ENCODE data around the gene TRPC4. TPM values are rescaled to one million over a fixed set of nuclear protein-coding genes. Genes with fewer than 3 reads are reported as not detected.

The TRPC4 gene
- total RNA-seq, 1 experiment from 2014 or later: 0.02 TPM

DNA sequence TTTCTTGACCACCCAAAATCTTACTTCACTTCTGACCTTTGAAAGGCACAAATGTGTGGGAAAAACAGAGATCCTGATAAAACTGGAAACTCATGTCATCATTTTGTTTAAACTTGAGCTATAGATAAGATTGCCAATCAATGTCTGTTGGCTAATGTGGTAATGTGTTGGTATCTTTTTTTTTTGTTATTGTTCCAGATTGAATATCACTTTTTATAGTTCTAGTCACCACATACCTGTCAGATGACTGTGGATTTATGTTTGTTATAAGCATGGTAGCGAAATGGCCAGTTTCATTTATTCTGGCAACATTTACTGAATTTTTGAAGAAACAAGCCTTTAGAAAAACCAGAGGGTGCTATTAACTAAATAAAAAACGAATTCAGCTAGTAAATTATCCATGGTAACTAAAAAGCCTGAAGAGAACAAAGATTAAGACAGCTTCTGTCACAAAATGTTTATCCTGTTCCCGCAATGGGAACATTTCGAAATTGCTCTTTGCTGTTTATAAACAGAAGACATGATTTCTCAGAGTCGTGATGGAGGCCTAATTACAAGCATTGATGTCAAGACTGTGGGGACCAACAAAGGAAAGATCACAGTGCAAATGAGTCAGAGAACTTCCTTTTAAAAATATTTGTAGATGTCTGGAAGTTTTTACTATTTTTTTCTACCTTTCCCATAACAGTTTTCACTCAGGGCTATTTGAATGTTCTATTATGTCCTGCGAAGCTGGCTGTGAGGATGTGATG, 188.1 kb downstream of the TRPC4 start:
- no peaks in the 10 kb centered on the region for H3K9me3 ChIP-seq (replicated peaks)
- H3K27ac ChIP-seq: no peak overlapping the region
- no peaks in the 10 kb centered on the region; the same call in 1 of the 2 replicates for H3K27me3 ChIP-seq
- H3K4me3 ChIP-seq: no peak overlapping the region
- H3K4me1 ChIP-seq: no peaks in the 10 kb centered on the region
- no peaks in the 10 kb centered on the region for H3K36me3 ChIP-seq
- no peak for DNase-seq

DNA sequence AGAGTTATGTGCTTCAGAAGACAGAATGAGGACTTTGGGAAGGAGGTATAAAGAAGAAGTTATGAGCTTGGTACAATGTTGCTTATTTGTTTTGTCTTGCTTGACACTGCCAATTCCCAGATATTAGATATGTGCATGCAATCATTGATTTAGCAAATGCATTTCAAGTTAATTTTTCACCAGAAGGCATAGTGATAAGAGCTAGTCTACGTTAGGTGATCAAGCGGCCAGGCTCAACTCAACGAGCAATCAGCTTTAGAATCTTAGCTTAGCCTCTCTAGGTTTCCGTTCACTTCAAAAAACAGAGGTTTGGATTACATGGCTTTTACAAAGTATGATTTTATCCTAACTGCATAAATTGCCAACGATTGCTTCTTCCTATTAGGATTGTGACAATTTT, 189.4 kb downstream of the TRPC4 start:
- Histone ChIP-seq H3K4me1 (no peaks in the 10 kb centered on the region), H3K27me3 (no peaks in the 10 kb centered on the region; the same call in 1 of the 2 replicates), H3K36me3 (no peaks in the 10 kb centered on the region), H3K27ac (no peak overlapping the region), H3K9me3 (replicated peaks) (no peaks in the 10 kb centered on the region), H3K4me3 (no peak overlapping the region)
- no peak for DNase-seq

DNA sequence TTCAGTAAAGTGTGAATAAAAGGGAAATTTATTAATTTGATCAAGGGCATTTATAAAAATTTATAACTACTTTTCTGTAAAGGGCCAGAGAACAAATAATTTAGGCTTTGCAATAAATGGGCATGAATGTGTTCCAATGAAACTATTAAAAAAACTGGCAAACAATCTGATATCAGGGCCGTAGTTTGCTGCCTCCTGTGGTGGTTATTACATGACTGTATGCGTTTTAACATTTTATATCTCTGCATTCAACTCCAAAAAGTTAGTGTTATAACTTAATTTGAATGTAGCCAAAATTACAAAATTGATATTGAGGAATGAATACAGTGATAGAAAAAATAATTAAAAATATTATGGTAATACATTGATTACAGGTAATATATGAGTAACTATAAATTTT, 190.5 kb downstream of the TRPC4 start:
- Histone ChIP-seq H3K27ac (no peak overlapping the region), H3K4me3 (no peak overlapping the region), H3K9me3 (replicated peaks) (no peaks in the 10 kb centered on the region), H3K27me3 (no peaks in the 10 kb centered on the region; the same call in 1 of the 2 replicates), H3K4me1 (no peaks in the 10 kb centered on the region), H3K36me3 (no peaks in the 10 kb centered on the region)
- no peak for DNase-seq

DNA sequence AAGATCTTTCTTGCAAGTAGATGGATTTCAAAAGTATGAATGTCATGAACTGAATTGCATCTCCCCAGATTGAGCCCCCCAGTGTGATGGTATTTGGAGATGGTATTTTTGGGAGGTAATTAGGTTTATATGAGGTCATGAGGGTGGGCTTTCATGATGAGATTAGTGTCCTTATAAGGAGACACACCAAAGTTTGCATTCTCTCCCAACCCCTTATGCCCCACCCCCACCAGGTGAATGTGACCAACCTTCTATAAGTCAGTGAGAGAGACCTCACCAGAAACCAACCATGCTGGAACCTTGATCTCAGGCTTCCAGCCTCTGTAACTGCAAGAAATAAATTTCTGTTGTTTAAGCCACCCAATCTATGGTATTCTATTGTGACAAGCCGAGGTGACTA, 199.7 kb downstream of the TRPC4 start:
- Histone ChIP-seq H3K4me1 (peaks cover 9% of the 10 kb centered on the region; the same call in 1 of the 2 replicates), H3K36me3 (no peaks in the 10 kb centered on the region)

DNA sequence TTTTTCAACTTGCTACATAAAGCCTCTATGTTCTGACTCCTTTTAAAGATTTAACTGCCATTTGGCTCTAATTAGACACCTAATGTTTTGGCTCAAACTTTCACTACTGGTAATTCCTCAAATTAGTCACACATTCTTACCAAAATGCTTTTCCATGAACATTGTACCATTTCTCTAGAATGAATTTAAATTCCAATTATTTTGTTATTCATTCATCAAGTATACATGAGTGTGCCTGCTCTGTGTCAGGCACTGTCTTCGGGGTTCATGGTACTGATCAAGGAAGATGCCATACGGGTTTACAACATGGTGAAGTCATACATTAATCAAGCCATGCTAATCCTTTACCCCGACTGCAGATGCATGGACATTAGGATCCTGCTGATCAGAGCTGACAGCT, 201.9 kb downstream of the TRPC4 start:
- DNase-seq: peak; percentile 8 to 32
- H3K27ac ChIP-seq: peak overlapping the region; percentile 8; the same call in 1 of the 2 replicates
- H3K4me3 ChIP-seq: no peak overlapping the region

More for the DNA sequence above, 199.7 kb downstream of the TRPC4 start:
- no peak for DNase-seq
- no peak overlapping the region for H3K4me3 ChIP-seq
- no peaks in the 10 kb centered on the region for H3K9me3 ChIP-seq (replicated peaks)
- no peak overlapping the region for H3K27ac ChIP-seq
- no peaks in the 10 kb centered on the region for H3K27me3 ChIP-seq

DNA sequence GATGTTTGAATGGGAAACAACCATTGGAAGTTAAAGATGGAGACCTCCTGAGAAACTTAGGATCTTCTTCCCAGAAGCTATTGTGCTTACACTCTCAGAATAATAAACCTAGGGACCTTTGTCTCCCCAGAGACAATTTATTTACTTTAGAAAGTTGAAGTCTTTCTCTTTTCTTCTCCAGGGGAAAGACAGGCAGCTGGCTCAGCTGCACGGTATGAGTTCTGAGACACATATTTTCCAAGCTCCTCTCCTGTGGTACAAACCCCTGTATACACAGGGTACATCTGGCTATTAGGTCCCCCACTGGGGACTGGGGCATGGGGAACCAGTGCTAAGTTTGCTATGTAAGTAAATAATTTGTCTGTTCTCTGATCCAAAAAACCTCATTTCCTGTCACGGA, 203.5 kb downstream of the TRPC4 start:
- no peak for DNase-seq
- no peak overlapping the region for H3K4me3 ChIP-seq
- H3K36me3 ChIP-seq: no peaks in the 10 kb centered on the region
- H3K27me3 ChIP-seq: no peaks in the 10 kb centered on the region
- no peaks in the 10 kb centered on the region for H3K9me3 ChIP-seq (replicated peaks)
- peaks cover 9% of the 10 kb centered on the region; the same call in 1 of the 2 replicates for H3K4me1 ChIP-seq
- no peak overlapping the region for H3K27ac ChIP-seq

More for the DNA sequence above, 201.9 kb downstream of the TRPC4 start:
- Histone ChIP-seq H3K27me3 (no peaks in the 10 kb centered on the region), H3K9me3 (replicated peaks) (no peaks in the 10 kb centered on the region), H3K4me1 (peaks cover 9% of the 10 kb centered on the region; the same call in 1 of the 2 replicates), H3K36me3 (no peaks in the 10 kb centered on the region)

DNA sequence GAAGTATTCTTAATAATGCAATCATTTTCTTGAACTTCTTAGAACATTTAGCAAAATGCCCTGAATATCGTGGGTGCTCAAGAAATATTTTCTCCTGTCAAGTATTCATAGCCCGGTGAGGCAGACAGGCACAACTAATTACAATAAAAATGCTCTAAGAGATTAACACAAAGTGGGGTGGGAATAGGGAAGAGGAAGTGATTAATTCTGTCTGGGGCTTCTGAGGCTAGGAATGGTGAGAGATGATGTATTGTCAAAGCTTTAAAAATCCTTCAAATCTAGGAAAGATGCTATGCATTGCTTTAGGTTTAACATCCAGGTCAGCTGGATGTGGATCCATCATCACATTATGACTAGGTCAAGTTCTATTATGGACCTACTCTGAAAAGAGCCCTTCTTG, 204.2 kb downstream of the TRPC4 start:
- Histone ChIP-seq H3K36me3 (no peaks in the 10 kb centered on the region), H3K4me3 (no peak overlapping the region), H3K27ac (no peak overlapping the region), H3K4me1 (peaks cover 9% of the 10 kb centered on the region; the same call in 1 of the 2 replicates), H3K27me3 (no peaks in the 10 kb centered on the region), H3K9me3 (replicated peaks) (no peaks in the 10 kb centered on the region)
- DNase-seq: no peak

DNA sequence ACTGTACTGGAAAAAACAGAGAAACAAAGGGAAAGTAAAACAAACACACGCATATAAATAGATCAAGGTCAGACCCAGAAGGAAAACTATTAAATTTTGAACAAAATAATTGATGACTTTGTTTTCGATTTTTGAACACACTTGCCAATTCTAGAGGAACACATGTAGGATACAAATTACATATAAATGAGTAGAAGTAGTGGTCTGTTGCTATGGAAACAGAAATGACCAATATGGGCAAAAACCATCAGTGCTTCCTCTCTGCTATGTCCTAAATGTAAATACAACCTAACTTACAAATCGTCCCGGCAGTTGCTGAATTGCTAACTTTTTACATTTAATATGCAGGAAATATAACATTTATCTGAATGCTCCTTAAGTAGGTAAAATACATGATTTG, 205.8 kb downstream of the TRPC4 start:
- DNase-seq: no peak
- H3K4me3 ChIP-seq: no peak overlapping the region
- H3K4me1 ChIP-seq: peaks cover 9% of the 10 kb centered on the region; the same call in 1 of the 2 replicates
- H3K36me3 ChIP-seq: no peaks in the 10 kb centered on the region
- H3K27me3 ChIP-seq: no peaks in the 10 kb centered on the region
- no peaks in the 10 kb centered on the region for H3K9me3 ChIP-seq (replicated peaks)
- H3K27ac ChIP-seq: no peak overlapping the region

DNA sequence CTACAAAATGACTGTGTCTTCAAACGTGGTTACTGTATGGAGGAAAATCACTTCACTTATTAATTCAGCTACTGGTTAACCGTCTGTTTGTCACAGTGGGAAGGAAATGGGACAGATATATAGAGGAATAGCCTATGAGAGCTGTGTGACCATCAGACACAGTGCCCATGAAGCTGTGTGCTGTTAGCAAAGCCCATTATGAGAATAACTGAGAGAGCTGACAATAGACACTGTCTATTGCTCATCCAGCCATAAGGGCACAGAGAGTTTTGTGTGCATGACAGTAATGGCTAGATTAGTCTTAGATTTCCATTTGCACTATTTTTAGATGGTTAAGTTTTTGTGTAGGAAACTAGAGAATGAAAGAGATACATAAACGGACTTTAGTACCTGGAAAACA, 206.9 kb downstream of the TRPC4 start:
- Histone ChIP-seq H3K27ac (no peak overlapping the region), H3K4me3 (no peak overlapping the region), H3K4me1 (peaks cover 4% of the 10 kb centered on the region; the same call in 1 of the 2 replicates), H3K9me3 (replicated peaks) (no peaks in the 10 kb centered on the region), H3K36me3 (no peaks in the 10 kb centered on the region), H3K27me3 (no peaks in the 10 kb centered on the region)
- no peak for DNase-seq

DNA sequence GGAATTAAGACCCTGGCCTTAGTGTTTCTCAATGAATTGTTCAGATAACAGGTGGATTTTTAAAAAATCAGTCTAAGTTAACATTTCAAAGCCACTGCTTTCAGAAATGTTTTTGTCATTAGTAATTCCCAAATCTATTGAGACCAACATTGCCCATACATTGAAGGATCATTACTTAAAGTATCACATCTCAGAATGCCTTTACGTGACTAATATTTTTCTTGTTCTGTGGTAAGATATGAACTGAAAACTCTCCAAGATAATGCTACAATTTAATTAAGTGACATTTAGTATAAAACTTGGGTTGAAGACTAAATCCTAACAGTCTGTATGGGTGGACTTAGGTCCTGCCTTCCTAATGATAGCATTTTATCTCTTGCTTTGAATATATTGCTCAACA, 211.6 kb downstream of the TRPC4 start:
- H3K9me3 ChIP-seq (replicated peaks): no peaks in the 10 kb centered on the region
- no peak overlapping the region for H3K4me3 ChIP-seq
- no peak overlapping the region for H3K27ac ChIP-seq
- H3K4me1 ChIP-seq: no peaks in the 10 kb centered on the region; the same call in 1 of the 2 replicates
- H3K27me3 ChIP-seq: no peaks in the 10 kb centered on the region
- H3K36me3 ChIP-seq: no peaks in the 10 kb centered on the region
- no peak for DNase-seq

DNA sequence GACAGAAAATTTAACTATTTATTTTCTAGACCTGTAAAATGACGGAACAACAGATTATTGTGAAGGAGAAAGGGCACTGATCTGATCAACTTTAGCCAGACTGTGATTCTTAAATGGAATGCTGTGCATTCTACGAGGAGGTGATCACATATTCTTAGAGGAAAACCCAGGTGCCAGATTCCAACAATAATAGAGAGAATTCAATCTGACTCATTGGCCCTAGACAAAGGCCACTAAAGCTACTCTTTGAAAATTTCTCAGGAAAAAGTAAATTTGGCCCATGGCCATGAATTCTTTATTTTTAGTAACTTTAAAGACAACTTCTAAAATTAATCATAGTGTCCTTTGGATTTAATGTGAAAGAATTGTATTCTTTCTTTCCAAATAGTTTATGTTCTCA, 212.4 kb downstream of the TRPC4 start:
- DNase-seq: no peak

DNA sequence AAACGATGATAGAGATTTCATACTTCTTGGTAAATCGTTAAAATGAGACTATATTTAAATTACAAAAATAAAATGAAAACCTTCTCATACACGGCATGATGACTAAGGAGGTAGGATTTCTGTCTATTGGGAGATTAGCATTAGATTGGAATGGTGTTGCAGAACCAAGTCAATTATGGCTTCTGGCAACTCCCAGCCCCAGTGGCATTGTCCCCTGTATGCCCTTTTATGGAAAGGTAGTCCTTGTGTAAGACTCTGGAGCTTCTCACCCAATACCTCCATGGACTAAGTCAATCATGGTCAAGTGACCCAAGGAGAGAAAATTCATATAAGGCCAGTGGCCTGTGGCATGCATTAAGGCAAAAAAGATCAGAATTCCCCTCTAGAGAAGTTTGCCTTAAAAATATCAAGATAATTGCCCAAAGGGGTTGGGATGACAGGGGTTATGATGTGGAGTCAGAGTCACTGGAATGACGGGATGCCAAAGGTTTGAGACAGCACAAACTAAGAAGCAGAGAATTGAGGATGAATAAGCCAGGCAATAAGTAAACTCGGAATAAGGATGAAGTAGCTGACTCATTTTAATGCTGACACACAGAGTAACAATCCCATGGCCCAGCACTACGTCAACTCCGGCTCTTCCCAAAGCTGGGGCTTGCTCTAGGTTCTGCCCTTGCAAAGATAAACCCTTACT, 213.2 kb downstream of the TRPC4 start:
- H3K27ac ChIP-seq: no peak overlapping the region
- H3K4me3 ChIP-seq: no peak overlapping the region
- no peak for DNase-seq
- H3K9me3 ChIP-seq (replicated peaks): no peaks in the 10 kb centered on the region
- H3K4me1 ChIP-seq: no peaks in the 10 kb centered on the region; the same call in 1 of the 2 replicates
- H3K27me3 ChIP-seq: no peaks in the 10 kb centered on the region
- no peaks in the 10 kb centered on the region for H3K36me3 ChIP-seq

More for the DNA sequence above, 212.4 kb downstream of the TRPC4 start:
- Histone ChIP-seq H3K9me3 (replicated peaks) (no peaks in the 10 kb centered on the region), H3K27me3 (no peaks in the 10 kb centered on the region), H3K4me1 (no peaks in the 10 kb centered on the region; the same call in 1 of the 2 replicates), H3K27ac (no peak overlapping the region), H3K36me3 (no peaks in the 10 kb centered on the region), H3K4me3 (no peak overlapping the region)

DNA sequence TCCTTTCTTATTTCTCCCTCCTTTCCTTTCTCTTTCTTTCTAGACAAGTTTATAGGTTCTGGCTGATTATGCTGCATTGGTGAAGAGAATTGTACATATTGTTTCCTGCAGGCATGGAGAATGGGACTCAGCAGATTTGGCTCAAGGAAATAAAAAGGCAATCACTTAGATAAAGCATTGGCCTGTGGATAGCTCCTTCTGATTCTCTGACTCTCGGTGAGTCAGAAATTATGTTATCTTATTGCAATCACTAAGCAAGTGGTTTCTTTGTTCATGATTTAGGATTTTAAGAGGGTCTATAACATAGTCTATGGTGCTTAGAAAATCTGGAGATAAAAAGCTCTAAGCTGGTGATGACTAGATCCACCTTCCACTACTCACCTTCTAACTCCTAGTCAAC, 217.0 kb downstream of the TRPC4 start:
- no peaks in the 10 kb centered on the region for H3K27me3 ChIP-seq
- DNase-seq: no peak
- no peaks in the 10 kb centered on the region for H3K36me3 ChIP-seq
- no peak overlapping the region for H3K4me3 ChIP-seq
- H3K9me3 ChIP-seq (replicated peaks): no peaks in the 10 kb centered on the region
- no peaks in the 10 kb centered on the region; the same call in 1 of the 2 replicates for H3K4me1 ChIP-seq
- H3K27ac ChIP-seq: no peak overlapping the region

DNA sequence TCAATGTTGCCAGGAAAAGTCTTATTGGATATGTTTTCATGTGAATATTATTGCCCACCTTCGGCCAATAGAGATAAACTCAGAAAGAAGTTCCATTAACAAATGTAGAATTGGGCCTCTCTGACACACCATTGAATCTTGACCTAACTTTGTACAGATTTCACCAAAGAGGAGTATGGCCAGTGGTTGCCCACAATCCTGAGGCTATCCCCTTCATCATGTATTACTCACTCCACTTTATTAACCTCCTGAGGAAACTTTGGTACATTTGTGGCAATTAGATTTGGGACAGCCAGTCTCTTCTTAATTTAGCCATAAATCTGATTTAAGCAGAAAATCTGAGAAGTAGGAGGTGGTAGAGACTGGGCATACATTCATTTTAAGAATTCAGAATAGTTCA, 217.7 kb downstream of the TRPC4 start:
- Histone ChIP-seq H3K36me3 (no peaks in the 10 kb centered on the region), H3K27ac (no peak overlapping the region), H3K9me3 (replicated peaks) (no peaks in the 10 kb centered on the region), H3K27me3 (no peaks in the 10 kb centered on the region), H3K4me3 (no peak overlapping the region), H3K4me1 (no peaks in the 10 kb centered on the region; the same call in 1 of the 2 replicates)
- no peak for DNase-seq

DNA sequence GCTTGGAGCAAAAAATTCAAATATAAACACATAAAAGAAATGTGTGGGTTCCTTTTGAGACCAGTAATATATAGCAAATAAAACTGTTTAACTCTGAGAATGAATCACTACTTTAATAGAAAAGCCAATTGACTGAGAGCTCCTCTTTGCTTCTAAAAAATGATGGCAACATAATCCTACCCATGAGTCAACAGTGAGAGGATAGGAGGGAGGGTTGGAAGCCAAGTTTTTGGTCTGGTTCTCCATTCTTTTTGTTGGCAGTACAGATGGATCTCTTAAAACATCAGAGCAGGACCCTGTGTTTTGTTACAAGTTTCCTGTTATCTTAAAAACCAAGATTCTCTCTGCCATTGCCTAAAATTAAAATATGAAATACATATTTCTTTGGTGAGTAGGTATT, 221.0 kb downstream of the TRPC4 start:
- H3K36me3 ChIP-seq: no peaks in the 10 kb centered on the region
- H3K27ac ChIP-seq: no peak overlapping the region
- no peak for DNase-seq
- H3K4me3 ChIP-seq: no peak overlapping the region
- no peaks in the 10 kb centered on the region for H3K27me3 ChIP-seq
- no peaks in the 10 kb centered on the region for H3K9me3 ChIP-seq (replicated peaks)
- H3K4me1 ChIP-seq: no peaks in the 10 kb centered on the region; the same call in 1 of the 2 replicates
